ENCODE measurements around the gene CRTAP.
A peak's percentile ranks its signal among the peaks of the same experiment; 100 is the strongest.

The CRTAP gene

DNA sequence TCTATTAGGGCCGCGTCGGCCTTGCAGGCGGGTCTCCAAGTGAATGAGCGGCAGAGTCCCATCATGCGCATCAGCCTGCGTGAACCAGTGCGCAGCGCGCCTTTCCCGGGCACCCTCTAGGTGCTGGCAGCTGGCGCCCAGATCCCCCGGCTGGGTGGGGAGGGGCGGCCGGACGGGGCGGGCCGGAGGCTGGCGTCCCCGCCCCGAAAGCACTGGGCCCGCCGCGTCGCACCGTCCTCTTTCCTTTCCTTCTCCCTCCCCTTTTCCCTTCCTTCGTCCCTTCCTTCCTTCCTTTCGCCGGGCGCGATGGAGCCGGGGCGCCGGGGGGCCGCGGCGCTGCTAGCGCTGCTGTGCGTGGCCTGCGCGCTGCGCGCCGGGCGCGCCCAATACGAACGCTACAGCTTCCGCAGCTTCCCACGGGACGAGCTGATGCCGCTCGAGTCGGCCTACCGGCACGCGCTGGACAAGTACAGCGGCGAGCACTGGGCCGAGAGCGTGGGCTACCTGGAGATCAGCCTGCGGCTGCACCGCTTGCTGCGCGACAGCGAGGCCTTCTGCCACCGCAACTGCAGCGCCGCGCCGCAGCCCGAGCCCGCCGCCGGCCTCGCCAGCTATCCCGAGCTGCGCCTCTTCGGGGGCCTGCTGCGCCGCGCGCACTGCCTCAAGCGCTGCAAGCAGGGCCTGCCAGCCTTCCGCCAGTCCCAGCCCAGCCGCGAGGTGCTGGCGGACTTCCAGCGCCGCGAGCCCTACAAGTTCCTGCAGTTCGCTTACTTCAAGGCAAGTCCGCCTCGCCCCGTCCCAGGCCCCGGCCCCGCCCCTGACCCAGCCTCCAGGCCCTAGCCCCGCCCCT lies at the start of gene CRTAP:
TSS of gene CRTAP (plus strand) at position 243 of the 850 bp plus-strand sequence. CDS start at position 307, 64 bp downstream.
- H3K27ac ChIP-seq, result peak within 1 kb of the TSS; percentile 97

DNA sequence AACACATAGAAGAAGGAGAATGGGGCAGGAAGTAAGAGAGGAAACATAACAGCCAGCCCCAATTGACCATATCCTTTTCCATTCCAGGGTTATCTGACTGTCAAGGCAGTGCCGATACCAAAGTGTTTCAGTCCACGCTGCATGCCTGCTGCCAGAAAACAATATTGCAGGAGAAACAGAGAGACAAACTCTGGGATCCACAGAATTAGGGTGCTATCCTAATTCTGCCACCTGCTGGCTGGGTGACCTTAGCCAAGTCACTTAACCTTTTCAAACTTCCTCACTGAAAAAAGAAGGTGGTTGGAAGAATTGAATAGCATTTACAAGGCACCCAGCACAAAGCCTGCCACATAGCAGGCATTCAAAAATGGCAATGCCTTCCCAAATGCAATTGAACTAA lies 48.9 kb upstream of the CRTAP start:
- no peak overlapping the region for H3K27ac ChIP-seq
- TF ChIP-seq, protein P1, sequence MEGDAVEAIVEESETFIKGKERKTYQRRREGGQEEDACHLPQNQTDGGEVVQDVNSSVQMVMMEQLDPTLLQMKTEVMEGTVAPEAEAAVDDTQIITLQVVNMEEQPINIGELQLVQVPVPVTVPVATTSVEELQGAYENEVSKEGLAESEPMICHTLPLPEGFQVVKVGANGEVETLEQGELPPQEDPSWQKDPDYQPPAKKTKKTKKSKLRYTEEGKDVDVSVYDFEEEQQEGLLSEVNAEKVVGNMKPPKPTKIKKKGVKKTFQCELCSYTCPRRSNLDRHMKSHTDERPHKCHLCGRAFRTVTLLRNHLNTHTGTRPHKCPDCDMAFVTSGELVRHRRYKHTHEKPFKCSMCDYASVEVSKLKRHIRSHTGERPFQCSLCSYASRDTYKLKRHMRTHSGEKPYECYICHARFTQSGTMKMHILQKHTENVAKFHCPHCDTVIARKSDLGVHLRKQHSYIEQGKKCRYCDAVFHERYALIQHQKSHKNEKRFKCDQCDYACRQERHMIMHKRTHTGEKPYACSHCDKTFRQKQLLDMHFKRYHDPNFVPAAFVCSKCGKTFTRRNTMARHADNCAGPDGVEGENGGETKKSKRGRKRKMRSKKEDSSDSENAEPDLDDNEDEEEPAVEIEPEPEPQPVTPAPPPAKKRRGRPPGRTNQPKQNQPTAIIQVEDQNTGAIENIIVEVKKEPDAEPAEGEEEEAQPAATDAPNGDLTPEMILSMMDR (conservative IDR thresholded peaks at IDR 0.05), result no peak

More for the DNA sequence above, at the start of gene CRTAP:
- TF ChIP-seq, protein P1 (conservative IDR thresholded peaks at IDR 0.05), result no peak

DNA sequence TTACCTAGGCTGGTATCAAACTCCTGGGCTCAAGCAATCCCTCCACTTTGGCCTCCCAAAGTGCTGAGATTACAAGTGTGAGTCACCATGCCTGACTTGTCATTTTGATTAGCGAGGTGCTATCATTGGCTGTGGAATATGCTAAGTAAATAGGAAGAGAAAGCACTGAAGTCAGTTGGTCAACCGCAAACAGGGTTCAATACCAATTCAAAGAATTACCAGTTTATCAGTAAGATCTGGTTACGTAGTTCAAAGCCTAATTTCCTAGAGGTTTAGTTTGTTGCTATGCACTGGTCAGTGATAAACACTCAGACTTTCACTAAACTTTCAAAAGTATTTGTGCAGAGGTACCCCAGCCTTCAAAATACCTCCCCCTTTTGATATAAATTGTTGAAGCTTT lies 46.3 kb upstream of the CRTAP start:
- TF ChIP-seq, protein P1 (conservative IDR thresholded peaks at IDR 0.05), result no peak
- H3K27ac ChIP-seq, result no peak overlapping the region

DNA sequence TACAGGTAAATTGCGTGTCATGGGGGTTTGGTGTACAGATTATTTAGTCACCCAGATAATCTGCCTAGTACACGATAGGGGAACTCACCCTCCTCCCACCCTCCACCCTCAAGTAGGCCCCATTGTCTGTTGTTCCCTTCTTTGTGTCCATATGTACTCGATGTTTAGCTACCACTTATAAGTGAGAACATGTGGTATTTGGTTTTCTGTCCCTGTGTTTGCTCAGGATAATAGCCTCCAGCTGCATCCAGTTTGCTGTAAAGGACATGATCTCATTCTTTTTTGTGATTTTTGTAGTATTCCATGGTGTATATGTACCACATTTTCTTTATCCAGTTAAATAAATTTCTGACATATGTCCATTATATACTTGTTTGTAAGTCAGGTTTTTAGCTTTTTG lies 44.0 kb upstream of the CRTAP start:
- peak overlapping the region; percentile 68 for H3K27ac ChIP-seq

DNA sequence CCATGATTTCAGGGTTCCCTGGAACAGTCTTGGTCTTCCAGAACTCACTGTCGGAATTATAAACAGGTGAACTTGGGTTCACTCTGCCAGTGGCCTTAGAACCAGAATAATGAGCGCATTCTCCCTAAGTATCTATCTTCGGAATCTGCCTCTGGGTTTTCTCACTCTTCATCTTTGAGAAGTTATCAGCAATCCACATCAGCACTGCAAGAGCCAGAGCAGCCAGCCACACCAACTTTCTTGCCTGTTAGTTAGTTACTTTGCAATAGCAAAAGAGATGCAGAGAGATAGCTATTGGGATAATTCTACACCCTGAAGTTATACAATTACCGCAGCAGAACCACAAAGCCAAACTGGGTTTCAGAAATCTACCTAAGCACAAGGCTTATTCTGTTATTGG lies 42.6 kb upstream of the CRTAP start:
- H3K27ac ChIP-seq, result peak overlapping the region; percentile 39; the same call in 1 of the 2 replicates

DNA sequence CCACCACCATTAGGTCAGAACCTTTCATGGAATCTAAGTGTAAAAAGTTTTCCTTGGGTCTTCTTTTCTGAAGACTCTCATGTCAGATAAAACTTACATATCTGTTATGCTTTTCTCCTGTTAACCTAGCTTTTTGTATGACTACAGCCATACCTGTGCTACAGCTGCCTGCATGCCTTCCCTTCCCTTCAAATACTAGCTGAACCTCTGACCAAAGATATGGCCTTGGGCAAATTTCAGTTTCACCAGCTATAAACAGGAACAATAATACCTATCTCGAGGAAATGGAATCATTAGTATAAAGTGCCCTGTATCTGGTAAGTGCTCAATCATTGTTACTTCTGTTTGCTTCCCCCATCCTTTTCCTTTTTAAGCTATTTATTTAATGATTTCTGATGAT lies 41.9 kb upstream of the CRTAP start:
- peak overlapping the region; percentile 39 for H3K27ac ChIP-seq
- TF ChIP-seq, protein P1 (conservative IDR thresholded peaks at IDR 0.05), result no peak

More for the DNA sequence above, 42.6 kb upstream of the CRTAP start:
- TF ChIP-seq, protein P1 (conservative IDR thresholded peaks at IDR 0.05), result no peak

DNA sequence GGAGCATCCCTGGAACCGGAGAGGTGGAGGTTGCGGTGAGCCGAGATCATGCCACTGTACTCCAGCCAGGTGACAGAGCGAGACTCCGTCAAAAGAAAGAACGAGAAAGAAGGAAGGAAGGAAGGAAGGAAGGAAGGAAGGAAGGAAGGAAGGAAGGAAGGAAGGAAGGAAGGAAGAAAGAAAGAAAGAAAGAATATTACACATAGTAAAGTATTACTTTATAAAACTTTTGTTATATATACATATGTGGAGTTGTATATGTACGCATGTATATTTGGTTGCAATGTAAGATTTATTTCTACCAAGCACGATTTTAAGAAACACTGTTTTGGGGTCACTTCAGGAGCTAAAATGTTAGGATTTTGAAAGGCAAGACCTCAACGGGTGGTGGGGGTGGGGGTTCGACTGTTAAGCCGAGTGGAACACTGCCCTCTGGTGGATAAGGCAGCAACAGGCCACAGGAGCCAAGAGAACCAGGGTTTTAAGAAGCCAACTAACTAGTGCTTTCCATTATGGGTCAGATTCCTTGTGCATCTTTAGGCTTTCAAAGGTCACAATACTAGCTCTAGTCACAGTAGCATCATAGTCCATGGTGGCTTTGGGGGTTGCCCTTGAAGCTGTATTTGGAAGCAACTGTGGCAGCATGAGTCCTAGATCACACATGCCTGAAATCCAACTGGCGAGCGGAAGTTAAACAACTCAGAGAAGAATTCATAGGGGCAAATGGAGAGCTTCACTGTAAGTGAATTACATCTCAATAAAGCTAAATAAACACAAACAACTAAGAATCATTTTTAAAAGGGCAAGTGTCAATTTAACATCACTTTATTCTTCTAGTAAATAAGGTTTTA lies 39.4 kb upstream of the CRTAP start:
- TF ChIP-seq, protein P1 (conservative IDR thresholded peaks at IDR 0.05), result peak; percentile 98
- no peak overlapping the region for H3K27ac ChIP-seq

Measured in VCaP (cell line).